Upper lobe of left lung (tissue), 4 donors: ENCODE data around the gene NAB2.

Experiments
- EP300 ChIP-seq, 4 donors: sonication (generic); formaldehyde crosslinking; IDR thresholded peaks; one replicate each; pipeline ENCODE4 v1.5.1; 2017; ENCODE audit warnings: antibody characterized with exemption in 4 of 4, control low read depth in 2 of 4
- TF ChIP-seq, protein P1 (sequence below), 6 experiments: fragments of 450-650 bp in 4 of 6; fragments of 200-600 bp in 2 of 6; sonication (generic) in 2 of 6; IDR thresholded peaks; one replicate each; pipeline ENCODE4 v1.5.1; 2016 to 2019; ENCODE audit warnings: antibody characterized with exemption in 6 of 6

DNA sequence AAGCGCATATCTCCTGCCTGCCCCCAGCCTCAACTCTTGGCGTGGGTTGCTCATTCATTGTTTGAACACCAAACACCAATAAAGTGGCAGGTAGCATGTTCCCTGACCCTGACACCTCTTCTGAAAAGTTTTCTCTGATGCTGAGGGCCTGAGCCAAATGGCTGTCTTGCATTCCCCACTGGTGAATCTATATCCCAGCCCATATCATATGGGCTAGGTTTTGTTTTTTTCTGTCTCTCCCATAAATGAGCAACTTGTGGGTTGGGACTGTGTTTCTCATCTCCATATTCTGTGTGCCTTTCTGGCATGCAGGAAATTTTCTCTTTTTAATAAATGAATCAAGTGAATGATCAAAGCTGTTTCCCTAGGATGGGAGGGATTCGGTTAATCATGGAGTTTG is 44.0 kb upstream of the NAB2 start:
- TF ChIP-seq, protein P1, sequence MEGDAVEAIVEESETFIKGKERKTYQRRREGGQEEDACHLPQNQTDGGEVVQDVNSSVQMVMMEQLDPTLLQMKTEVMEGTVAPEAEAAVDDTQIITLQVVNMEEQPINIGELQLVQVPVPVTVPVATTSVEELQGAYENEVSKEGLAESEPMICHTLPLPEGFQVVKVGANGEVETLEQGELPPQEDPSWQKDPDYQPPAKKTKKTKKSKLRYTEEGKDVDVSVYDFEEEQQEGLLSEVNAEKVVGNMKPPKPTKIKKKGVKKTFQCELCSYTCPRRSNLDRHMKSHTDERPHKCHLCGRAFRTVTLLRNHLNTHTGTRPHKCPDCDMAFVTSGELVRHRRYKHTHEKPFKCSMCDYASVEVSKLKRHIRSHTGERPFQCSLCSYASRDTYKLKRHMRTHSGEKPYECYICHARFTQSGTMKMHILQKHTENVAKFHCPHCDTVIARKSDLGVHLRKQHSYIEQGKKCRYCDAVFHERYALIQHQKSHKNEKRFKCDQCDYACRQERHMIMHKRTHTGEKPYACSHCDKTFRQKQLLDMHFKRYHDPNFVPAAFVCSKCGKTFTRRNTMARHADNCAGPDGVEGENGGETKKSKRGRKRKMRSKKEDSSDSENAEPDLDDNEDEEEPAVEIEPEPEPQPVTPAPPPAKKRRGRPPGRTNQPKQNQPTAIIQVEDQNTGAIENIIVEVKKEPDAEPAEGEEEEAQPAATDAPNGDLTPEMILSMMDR (IDR thresholded peaks at IDR 0.05), result no peak
- no peak for TF ChIP-seq EP300 (IDR thresholded peaks at IDR 0.05)
